ENCODE data around the gene LMF1. TPM values are rescaled to one million over a fixed set of nuclear protein-coding genes. Genes with fewer than 3 reads are reported as not detected.

LMF1 gene
- total and polyA plus RNA-seq, 2 of the 8 experiments (the other 6 are each of a cell fraction or from before 2014, with no cell fraction given), result 3.5 to 9.1 TPM

DNA sequence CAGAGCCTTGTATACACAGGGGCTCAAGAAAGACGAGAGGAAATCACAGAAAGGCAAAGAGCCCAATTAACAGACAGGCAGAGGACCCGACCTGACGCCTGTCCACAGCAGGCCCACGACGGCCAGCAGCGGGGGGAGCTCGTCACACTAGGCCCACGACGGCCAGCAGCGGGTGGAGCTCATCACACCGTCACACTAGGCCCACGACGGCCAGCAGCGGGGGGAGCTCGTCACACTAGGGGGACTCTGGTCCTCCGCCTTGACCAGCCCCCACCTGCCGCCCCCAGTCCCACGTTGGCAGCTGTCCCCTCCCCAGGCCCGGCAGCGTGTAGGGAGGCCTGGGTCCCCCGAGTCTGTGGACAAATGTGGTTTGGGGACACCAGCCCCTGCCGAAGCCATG, 146.6 kb downstream of the LMF1 start:
- DNase-seq (ENCODE audit: low read depth in 1 of 2, low spot score in 2 of 2) (no peak), FAIRE-seq (no peak)
- H2BK120ac ChIP-seq (replicated peaks; ENCODE audit: low read depth, low read length), result no peak overlapping the region
- no peaks in the 10 kb centered on the region for H3K79me2 ChIP-seq (ENCODE audit: control insufficient read depth in 1 of 2, insufficient read depth in 2 of 2, low read length in 2 of 2)
- 99% methylated on average over 12 of the region's 22 CpGs; no CpG with 5 or more reads in 1 of the 2 experiments for WGBS, 2 experiments (ENCODE audit: extremely low coverage in 1 of 2, insufficient coverage in 1 of 2, insufficient read length in 1 of 2, insufficient replicate concordance in 2 of 2, low coverage in 1 of 2, low lambda C conversion rate in 2 of 2, missing lambda C conversion rate in 1 of 2)
- no peak overlapping the region for H2BK15ac ChIP-seq (ENCODE audit: low read length)
- no peak overlapping the region for H3K27ac ChIP-seq (ENCODE audit: low read depth, low read length)
- no peaks in the 10 kb centered on the region for H3K27me3 ChIP-seq (replicated peaks in 1 of 4; ENCODE audit: control insufficient read depth in 3 of 4, extremely low read depth in 1 of 4, insufficient read depth in 3 of 4, low read length in 3 of 4)
- no peak overlapping the region for H2AFZ ChIP-seq (ENCODE audit: low read length)
- H3K9ac ChIP-seq (replicated peaks in 1 of 4; ENCODE audit: extremely low read depth in 1 of 4, low read depth in 3 of 4, low read length in 3 of 4), result no peak overlapping the region
- peaks cover 0 to 3% of the 10 kb centered on the region in 2 experiments for H4K20me1 ChIP-seq (replicated peaks in 1 of 2; ENCODE audit: control insufficient read depth in 1 of 2, insufficient read depth in 2 of 2, low read length in 2 of 2)
- no peak overlapping the region for H2AK5ac ChIP-seq (ENCODE audit: low read depth, low read length)
- no peak overlapping the region for H3K56ac ChIP-seq (replicated peaks; ENCODE audit: insufficient read length, low read depth, low read length)
- H2BK20ac ChIP-seq (ENCODE audit: low read length), result no peak overlapping the region
- H3K4me1 ChIP-seq (replicated peaks in 1 of 4; ENCODE audit: control insufficient read depth in 3 of 4, insufficient read depth in 4 of 4, low read length in 3 of 4), result peaks cover 0 to 14% (median 0%) of the 10 kb centered on the region in 4 experiments; a peak in 2 of 7 replicates
- no peak overlapping the region for H3K4ac ChIP-seq (replicated peaks; ENCODE audit: insufficient read length, low read depth, low read length)
- H4K8ac ChIP-seq (ENCODE audit: extremely low read depth, insufficient read depth, low read length), result peak overlapping the region; percentile 57; the same call in 1 of the 2 replicates
- H3K4me2 ChIP-seq (ENCODE audit: insufficient read depth in 1 of 2, low read depth in 2 of 2, low read length in 2 of 2), result no peak overlapping the region
- H2BK5ac ChIP-seq (ENCODE audit: low read depth, low read length), result no peak overlapping the region
- H3K79me1 ChIP-seq (ENCODE audit: low read depth, low read length), result no peaks in the 10 kb centered on the region
- CTCF ChIA-PET (ENCODE audit: partially characterized antibody), result interaction anchor here (1.6 kb wide), 1 partner anchor 233 kb away, joined by 8 read pairs; no protein-coding TSS in a partner anchor
- POLR2A ChIA-PET (ENCODE audit: partially characterized antibody), result no interaction called here
- no peaks in the 10 kb centered on the region for H3K36me3 ChIP-seq (ENCODE audit: control insufficient read depth in 2 of 4, insufficient read depth in 4 of 4, low read length in 3 of 4)
- no peak overlapping the region for H2BK12ac ChIP-seq (ENCODE audit: low read depth, low read length)
- TF ChIP-seq JUN (IDR thresholded peaks at IDR 0.05; ENCODE audit: low read depth, low read length) (no peak), BACH1 (IDR thresholded peaks at IDR 0.05; ENCODE audit: low read length) (no peak), RFX5 (IDR thresholded peaks at IDR 0.05; ENCODE audit: borderline replicate concordance, low read depth, low read length) (no peak), EZH2 (IDR thresholded peaks at IDR 0.05; ENCODE audit: low read depth, low read length, severe bottlenecking) (no peak), SP2 (IDR thresholded peaks at IDR 0.05; ENCODE audit: low read length) (no peak), SIN3A (conservative IDR thresholded peaks at IDR 0.05 in 1 of 2, IDR thresholded peaks at IDR 0.05 in 1 of 2; ENCODE audit: low read depth in 1 of 2, low read length in 2 of 2) (no peak)
- no peak overlapping the region for H3K18ac ChIP-seq (ENCODE audit: extremely low read depth, low read length)
- no peaks in the 10 kb centered on the region for H3K23me2 ChIP-seq (ENCODE audit: low read depth, low read length)
- no peak overlapping the region for H4K91ac ChIP-seq (replicated peaks; ENCODE audit: insufficient read length, low read length)
- H3K23ac ChIP-seq (ENCODE audit: insufficient read length), result no peak overlapping the region
- H3K14ac ChIP-seq (ENCODE audit: insufficient read length), result no peak overlapping the region
- peaks cover 0 to 28% of the 10 kb centered on the region in 2 experiments; a peak in 1 of 4 replicates for H3K9me3 ChIP-seq (ENCODE audit: insufficient read depth in 2 of 2, low read depth in 1 of 2, low read length in 1 of 2)
- H3K4me3 ChIP-seq (ENCODE audit: extremely low read depth in 1 of 4, insufficient read depth in 2 of 4, low read depth in 3 of 4, low read length in 4 of 4), result no peak overlapping the region
- no peak overlapping the region for H4K5ac ChIP-seq (ENCODE audit: insufficient read length, low read depth, low read length)

All from H1 (cell line).